ENCODE measurements around the gene ZBTB17.
"Not testable (repeated sequence)": the region's sequence is repeated elsewhere in the genome, so short reads cannot be mapped to it uniquely, and the experiment has no call there.

The ZBTB17 gene

GRCh38 chr1:15931884-15932283 is 44.0 kb downstream of the ZBTB17 start:
- DNase-seq: no peak

GRCh38 chr1:15931401-15931800 is 44.5 kb downstream of the ZBTB17 start:
- no peak for DNase-seq

- DNase-seq: no peak
These were observed 46.6 kb downstream of the ZBTB17 start for GRCh38 chr1:15928971-15929965.

GRCh38 chr1:15926448-15926847 is 49.5 kb downstream of the ZBTB17 start:
- not testable (repeated sequence) for DNase-seq

- peak; percentile 73 for DNase-seq
These were observed 52.7 kb downstream of the ZBTB17 start for GRCh38 chr1:15923241-15923640.

GRCh38 chr1:15918962-15919715 is 56.8 kb downstream of the ZBTB17 start:
- DNase-seq: peak; percentile 87

GRCh38 chr1:15916916-15917315 is 59.0 kb downstream of the ZBTB17 start:
- DNase-seq: no peak

- DNase-seq: peak; percentile 59
These were observed 59.5 kb downstream of the ZBTB17 start for GRCh38 chr1:15916417-15916816.

GRCh38 chr1:15915991-15916390 is 59.9 kb downstream of the ZBTB17 start:
- no peak for DNase-seq

GRCh38 chr1:15913607-15914006 is 62.3 kb downstream of the ZBTB17 start:
- not testable (repeated sequence) for DNase-seq

- no peak for DNase-seq
These were observed 64.0 kb downstream of the ZBTB17 start for GRCh38 chr1:15911927-15912326.

GRCh38 chr1:15911141-15911540 is 64.8 kb downstream of the ZBTB17 start:
- no peak for DNase-seq

GRCh38 chr1:15908597-15908996 is 67.3 kb downstream of the ZBTB17 start:
- DNase-seq: no peak

- peak; percentile 74 for DNase-seq
These were observed 73.0 kb downstream of the ZBTB17 start for GRCh38 chr1:15902882-15903281.

- no peak for DNase-seq
These were observed 75.1 kb downstream of the ZBTB17 start for GRCh38 chr1:15900662-15901279.

- no peak for DNase-seq
These were observed 76.6 kb downstream of the ZBTB17 start for GRCh38 chr1:15899266-15899665.

GRCh38 chr1:15896841-15897610 is 78.9 kb downstream of the ZBTB17 start:
- not testable (repeated sequence) for DNase-seq

- no peak for DNase-seq
These were observed 80.7 kb downstream of the ZBTB17 start for GRCh38 chr1:15895233-15895632.

- DNase-seq: peak; percentile 58
These were observed 82.9 kb downstream of the ZBTB17 start for GRCh38 chr1:15892857-15893599.

Measured in fibroblast of skin of right biceps (primary cell).